Ishikawa (cell line): ENCODE measurements around the gene C17orf75.

Experiments
- CEBPB ChIP-seq: IDR thresholded peaks from 2 replicates; pipeline ENCODE4 v1.6.1; 2012
- CREB1 ChIP-seq: IDR thresholded peaks from 2 replicates; pipeline ENCODE4 v1.6.1; 2012; ENCODE audit warnings: low read depth
- EGR1 ChIP-seq: IDR thresholded peaks from 2 replicates; pipeline ENCODE4 v1.6.1; 2012
- EP300 ChIP-seq: IDR thresholded peaks from 2 replicates; pipeline ENCODE4 v1.6.1; 2012; ENCODE audit warnings: borderline replicate concordance
- FOXM1 ChIP-seq: IDR thresholded peaks from 2 replicates; pipeline ENCODE4 v1.6.1; 2012; ENCODE audit warnings: low read depth, borderline replicate concordance
- NFIC ChIP-seq: IDR thresholded peaks from 2 replicates; pipeline ENCODE4 v1.6.1; 2012
- RAD21 ChIP-seq: IDR thresholded peaks from 2 replicates; pipeline ENCODE4 v1.6.1; 2012; ENCODE audit warnings: low read depth
- TAF1 ChIP-seq: IDR thresholded peaks from 2 replicates; pipeline ENCODE4 v1.6.1; 2012; ENCODE audit warnings: low read depth, mild to moderate bottlenecking
- TCF12 ChIP-seq: IDR thresholded peaks from 2 replicates; pipeline ENCODE4 v1.6.1; 2012; ENCODE audit warnings: low read depth
- TEAD4 ChIP-seq: IDR thresholded peaks from 2 replicates; pipeline ENCODE4 v1.6.1; 2012
- YY1 ChIP-seq: IDR thresholded peaks from 2 replicates; pipeline ENCODE4 v1.6.1; 2012; ENCODE audit warnings: low read depth
- ZBTB7A ChIP-seq: IDR thresholded peaks from 2 replicates; pipeline ENCODE4 v1.6.1; 2012; ENCODE audit warnings: low read depth
- TF ChIP-seq, protein P1 (sequence below): IDR thresholded peaks from 2 replicates; pipeline ENCODE4 v1.6.1; 2012
- TF ChIP-seq, protein P2 (sequence below): IDR thresholded peaks from 2 replicates; pipeline ENCODE4 v1.6.1; 2012; ENCODE audit warnings: low read depth, mild to moderate bottlenecking
- TF ChIP-seq, protein P3 (sequence below): IDR thresholded peaks from 2 replicates; pipeline ENCODE4 v1.6.1; 2012

C17orf75 gene

DNA sequence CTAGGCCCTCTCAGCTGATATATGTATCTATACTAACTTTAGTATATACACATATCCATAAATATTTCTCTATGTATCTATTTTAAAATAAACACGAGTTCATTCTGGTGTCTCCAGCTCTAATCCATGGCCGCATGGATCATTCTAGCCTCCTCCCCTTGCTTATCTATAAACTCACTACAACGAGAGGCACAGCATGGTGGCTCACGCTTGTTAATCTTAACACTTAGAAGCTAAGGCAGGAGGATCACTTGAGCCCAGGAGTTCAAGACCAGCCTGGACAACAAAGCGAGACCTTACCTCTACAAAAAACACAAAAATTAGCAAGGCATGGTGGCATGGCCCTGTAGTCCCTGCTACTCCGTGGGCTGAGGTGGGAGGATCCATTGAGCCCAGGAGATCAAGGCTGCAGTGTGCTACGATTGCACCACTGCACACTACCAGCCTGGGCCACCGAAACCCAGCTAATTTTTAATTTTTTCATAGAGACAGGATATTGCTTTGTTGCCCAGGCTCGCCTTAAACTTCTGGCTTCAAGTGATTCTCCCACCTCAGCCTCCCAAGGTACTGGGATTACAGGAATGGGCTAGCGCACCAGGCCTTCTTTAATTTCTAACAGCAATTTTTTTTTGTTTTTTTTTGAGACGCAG, 4.1 kb upstream of the C17orf75 start:
- TF ChIP-seq CEBPB, result no peak

DNA sequence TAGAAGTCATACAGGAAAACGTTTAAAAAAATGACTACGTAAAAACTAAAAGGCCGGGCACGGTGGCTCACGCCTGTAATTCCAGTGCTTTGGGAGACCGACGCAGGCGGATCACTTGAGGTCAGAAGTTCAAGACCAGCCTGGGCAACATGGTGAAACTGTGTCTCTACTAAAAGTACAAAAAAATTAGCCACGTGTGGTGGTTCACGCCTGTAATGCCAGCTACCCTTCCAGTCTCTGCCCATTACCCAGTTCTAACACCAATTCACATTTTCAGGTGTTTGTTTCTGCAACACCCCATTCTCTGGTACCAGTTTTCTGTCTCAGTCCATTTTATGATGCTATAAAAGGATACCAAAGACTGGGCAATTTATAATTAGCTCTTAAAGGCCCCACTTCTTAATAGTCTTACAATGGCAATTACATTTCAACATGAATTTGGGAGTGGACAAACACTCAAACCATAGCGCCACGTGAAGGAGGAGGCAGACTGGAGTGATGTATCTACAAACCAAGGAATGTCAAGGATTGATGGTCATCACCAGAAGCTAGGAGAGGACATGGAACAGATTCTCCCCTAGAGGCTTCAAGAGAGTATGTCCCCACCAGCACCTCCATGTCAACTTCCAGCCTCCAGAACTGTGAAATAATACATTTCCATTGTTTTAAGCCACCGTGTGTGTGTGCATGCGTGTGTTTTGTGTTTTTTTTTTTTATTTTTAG, 791 bp upstream of the C17orf75 start:
- no peak for TF ChIP-seq EP300

DNA sequence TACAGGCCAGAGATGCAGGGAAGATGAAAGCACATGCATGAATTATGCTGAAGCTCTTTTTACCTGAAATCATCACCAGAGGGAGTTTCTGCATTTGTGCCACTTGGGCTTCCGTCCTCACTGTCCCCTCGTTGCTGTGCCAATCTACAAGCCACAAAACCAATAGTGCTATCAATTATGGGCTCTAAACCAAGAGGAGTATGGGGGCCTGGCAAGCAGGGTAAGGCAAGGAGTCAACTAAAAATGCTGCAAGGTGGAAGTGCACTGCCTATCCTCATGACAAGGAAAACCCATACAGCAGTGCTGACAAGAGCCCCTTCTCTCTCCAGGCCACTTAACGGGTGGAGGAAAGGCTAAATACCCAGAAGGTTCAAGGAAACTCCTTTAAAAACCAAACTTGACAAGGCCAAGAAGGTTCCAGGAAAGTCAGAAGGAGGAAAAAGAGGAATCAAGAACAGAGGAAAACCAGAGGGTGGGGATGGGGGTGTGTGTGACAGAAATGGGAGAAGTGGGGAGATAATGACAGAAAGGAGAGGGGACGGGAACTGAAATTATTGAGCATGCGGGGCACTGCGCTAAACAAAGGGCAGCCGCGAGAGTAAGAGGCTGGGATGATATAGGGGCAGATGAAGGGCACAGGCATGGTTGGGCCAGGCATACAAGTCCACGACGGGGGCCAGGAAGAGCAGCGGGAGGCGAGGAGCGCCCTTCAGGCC, 674 bp downstream of the C17orf75 start:
- TF ChIP-seq ZBTB7A (no peak), EGR1 (no peak), CREB1 (no peak), TEAD4 (no peak), YY1 (no peak), RAD21 (no peak), TCF12 (no peak), TAF1 (no peak), FOXM1 (no peak)
- TF ChIP-seq, protein P1, sequence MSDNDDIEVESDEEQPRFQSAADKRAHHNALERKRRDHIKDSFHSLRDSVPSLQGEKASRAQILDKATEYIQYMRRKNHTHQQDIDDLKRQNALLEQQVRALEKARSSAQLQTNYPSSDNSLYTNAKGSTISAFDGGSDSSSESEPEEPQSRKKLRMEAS, result no peak
- TF ChIP-seq, protein P2, sequence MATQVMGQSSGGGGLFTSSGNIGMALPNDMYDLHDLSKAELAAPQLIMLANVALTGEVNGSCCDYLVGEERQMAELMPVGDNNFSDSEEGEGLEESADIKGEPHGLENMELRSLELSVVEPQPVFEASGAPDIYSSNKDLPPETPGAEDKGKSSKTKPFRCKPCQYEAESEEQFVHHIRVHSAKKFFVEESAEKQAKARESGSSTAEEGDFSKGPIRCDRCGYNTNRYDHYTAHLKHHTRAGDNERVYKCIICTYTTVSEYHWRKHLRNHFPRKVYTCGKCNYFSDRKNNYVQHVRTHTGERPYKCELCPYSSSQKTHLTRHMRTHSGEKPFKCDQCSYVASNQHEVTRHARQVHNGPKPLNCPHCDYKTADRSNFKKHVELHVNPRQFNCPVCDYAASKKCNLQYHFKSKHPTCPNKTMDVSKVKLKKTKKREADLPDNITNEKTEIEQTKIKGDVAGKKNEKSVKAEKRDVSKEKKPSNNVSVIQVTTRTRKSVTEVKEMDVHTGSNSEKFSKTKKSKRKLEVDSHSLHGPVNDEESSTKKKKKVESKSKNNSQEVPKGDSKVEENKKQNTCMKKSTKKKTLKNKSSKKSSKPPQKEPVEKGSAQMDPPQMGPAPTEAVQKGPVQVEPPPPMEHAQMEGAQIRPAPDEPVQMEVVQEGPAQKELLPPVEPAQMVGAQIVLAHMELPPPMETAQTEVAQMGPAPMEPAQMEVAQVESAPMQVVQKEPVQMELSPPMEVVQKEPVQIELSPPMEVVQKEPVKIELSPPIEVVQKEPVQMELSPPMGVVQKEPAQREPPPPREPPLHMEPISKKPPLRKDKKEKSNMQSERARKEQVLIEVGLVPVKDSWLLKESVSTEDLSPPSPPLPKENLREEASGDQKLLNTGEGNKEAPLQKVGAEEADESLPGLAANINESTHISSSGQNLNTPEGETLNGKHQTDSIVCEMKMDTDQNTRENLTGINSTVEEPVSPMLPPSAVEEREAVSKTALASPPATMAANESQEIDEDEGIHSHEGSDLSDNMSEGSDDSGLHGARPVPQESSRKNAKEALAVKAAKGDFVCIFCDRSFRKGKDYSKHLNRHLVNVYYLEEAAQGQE, result no peak
- TF ChIP-seq, protein P3, sequence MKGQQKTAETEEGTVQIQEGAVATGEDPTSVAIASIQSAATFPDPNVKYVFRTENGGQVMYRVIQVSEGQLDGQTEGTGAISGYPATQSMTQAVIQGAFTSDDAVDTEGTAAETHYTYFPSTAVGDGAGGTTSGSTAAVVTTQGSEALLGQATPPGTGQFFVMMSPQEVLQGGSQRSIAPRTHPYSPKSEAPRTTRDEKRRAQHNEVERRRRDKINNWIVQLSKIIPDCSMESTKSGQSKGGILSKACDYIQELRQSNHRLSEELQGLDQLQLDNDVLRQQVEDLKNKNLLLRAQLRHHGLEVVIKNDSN, result no peak

DNA sequence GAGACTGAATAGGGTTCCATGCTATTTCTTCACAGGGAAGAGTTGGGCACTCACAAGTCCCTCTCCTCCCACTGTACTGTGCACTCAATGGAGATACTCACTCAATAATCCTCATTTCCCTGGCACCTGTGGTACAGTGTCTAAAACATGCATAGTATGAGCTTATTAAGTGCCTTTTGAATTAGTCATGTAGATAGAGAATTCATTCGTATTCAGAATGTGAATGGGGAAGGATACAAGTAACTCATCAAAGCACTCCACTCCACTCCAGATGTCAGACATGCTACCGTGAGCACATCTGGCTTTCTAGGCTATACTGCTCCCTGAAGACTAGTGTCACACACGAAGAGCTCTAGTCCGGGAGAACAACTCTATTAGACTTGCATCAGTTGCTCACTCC, 6.3 kb downstream of the C17orf75 start:
- TF ChIP-seq, protein P1, result no peak
- TF ChIP-seq, protein P2, result no peak
- no peak for TF ChIP-seq FOXM1

DNA sequence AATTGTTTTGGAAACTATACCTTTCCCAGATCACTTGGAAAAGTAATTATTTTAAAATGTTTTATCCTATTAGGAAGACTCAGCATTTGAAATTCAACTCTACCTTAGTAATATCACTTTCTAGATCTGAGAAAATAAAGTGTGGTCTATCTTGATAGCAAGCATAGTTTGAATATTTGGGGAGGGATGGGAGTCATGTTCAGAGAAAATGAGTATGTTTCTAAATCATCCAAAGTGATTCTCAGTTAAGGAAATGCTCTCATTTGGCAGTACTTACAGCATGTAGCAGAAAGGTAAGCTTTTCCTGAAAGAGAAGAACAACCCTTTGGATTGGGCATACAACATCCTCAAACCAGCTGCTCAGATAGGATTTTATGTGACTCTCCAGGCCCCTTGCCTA, 6.9 kb downstream of the C17orf75 start:
- no peak for TF ChIP-seq NFIC
- TF ChIP-seq YY1, result no peak
- TF ChIP-seq, protein P2, result no peak
- no peak for TF ChIP-seq CREB1
- TF ChIP-seq ZBTB7A, result no peak
- TF ChIP-seq, protein P3, result no peak
- TF ChIP-seq, protein P1, result no peak
- no peak for TF ChIP-seq TEAD4
- TF ChIP-seq TAF1, result no peak
- no peak for TF ChIP-seq FOXM1
- TF ChIP-seq CEBPB, result no peak
- no peak for TF ChIP-seq EP300
